CD4-positive, alpha-beta T cell treated with Interleukin-21 for 1 hour (primary cell): ENCODE data around the gene CD276.
"Not testable (repeated sequence)": the region's sequence is repeated elsewhere in the genome, so short reads cannot be mapped to it uniquely, and the experiment has no call there.

ENCODE experiments used
- DNase-seq: peaks from one replicate; pipeline ENCODE4 v3.0.0-alpha.2; 2020

The CD276 gene

DNA sequence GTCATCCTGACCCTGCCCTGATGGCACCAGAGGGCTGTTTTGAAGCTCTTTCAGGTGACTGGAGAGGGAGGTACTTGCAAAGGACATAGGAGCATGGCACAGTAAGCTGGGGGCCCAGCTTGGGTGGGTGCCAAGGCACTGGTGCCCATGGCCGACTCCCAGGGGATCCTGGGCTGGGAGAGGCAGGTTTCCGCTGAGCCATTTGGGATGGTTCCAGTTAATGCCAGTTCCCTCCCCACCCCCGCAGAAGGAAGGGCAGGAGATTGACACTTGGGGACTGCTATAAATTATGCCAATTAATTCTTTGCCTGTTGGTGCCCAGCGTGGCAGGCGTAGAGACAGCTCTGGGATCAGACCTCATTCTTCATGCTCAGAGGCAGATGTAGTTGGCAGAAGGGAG lies 26.1 kb downstream of the CD276 start:
- DNase-seq, result no peak

DNA sequence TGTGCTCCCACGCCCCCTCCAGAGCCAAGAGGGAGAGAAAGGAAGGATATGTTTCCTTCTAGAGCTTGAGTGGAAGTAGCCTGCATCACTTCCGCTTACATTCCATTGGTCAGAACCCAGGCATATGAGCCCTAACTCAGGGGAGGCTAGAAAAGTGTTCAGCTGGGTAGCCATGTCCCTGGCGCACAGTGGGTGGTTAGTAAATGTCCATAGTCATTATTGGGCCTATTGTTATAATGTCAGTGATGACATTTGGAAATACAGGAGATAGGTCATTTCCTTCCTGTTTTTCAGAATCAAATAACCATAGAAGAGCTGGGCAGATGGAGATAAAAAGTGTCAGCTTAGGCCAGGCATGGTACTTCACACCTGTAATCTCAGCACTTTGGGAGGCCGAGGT lies 27.3 kb downstream of the CD276 start:
- no peak for DNase-seq

DNA sequence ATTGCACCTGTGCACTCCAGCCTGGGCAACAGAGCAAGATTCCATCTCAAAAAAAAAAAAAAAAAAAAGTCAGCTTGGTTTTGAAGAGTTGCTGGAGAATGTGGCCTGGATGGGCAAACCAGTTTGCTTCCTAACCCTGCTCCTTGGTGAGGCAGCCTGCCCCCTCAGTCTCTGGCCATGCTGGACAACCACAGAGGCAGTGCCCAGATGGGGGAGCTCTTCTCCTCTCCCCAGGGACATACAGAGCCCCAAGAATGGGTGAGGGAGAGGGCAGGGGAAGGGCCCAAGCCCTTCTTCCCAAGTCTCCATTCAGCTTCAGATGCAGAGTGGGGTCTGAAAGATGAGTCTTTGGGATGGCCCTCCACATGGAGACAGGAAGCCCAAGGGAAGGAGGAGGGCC lies 27.9 kb downstream of the CD276 start:
- DNase-seq, result no peak

DNA sequence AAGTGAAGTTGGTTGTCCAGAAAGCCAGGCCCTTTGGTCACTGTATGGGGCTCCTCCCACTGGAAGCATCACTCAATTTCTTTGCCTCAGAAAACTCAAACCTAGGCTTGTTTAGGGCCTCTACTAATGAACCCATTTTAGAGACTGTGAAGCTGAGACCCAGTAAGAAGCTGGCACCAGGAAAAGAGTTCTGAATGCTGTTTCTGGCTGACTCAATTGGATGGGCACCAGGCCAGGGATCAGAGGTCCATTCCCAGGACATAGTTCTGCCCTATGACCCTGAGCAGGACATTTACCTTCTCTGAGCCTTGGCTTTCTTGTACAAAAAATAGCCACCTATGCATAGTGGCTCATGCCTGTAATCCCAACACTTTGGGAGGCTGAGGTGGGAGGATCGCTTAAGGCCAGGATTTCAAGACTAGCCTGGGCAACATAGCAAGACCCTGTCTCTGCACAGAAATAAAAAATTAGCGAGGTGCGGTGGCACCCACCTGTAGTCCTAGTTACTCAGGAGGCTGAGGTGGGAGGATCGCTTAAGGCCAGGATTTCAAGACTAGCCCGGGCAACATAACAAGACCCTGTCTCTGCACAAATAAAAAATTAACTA lies 30.6 kb downstream of the CD276 start:
- DNase-seq, result no peak

DNA sequence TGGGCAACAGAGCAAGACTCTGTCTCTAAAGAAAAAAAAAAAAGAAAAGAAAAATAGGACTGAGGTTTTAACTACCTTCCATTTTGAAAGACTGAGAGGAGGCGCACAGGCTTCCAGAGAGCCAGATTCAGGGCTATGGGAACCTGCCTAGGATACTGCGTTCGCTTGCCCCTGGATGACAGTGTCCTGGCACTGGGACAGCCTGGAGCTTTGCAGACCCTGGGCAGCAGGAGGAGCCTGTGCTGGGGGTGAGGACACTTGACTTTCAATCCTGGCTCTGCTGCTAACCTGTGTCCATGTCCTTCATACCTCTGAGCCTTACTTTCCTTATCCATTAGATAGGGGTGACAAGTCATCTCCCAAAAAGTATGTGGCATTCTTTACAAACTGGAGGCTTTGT lies 31.2 kb downstream of the CD276 start:
- DNase-seq, result no peak

DNA sequence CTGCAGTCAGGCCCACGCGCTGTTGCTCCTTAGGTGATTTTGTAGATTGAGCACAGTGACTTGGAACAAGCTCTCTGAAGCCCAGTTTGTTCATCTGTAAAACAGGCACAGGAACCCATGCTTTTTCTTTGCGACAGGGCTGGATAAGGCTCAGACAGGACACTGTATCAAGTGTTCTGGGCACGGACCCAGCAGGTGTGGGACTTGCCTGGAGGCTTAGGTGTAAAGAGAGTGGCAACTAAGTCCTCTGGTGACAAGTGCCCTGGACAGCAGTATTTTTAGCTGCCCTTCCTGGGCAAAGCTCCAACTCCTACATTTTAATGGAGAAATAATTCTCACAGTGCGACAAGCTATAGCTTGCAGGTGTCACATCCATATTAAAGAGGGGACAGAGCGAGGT lies 32.2 kb downstream of the CD276 start:
- DNase-seq, result no peak

DNA sequence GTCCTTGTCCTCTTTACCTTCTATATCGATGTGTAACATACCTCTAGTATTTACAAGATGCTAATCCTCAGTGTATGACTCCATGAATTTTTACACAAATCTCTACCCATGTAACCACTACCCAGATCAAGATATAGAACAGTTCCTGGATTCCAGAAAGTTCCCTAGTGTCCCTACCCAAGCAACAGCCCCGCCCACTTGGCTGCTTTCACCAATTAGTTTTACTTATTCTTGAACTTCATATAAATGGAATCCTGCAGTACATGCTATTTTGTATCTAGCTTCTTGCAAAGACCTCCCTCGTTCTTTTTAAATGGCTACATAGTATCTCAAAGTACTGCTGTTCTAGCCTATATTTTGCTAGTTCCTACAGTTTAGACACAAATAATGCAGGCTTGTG lies 33.0 kb downstream of the CD276 start:
- no peak for DNase-seq

DNA sequence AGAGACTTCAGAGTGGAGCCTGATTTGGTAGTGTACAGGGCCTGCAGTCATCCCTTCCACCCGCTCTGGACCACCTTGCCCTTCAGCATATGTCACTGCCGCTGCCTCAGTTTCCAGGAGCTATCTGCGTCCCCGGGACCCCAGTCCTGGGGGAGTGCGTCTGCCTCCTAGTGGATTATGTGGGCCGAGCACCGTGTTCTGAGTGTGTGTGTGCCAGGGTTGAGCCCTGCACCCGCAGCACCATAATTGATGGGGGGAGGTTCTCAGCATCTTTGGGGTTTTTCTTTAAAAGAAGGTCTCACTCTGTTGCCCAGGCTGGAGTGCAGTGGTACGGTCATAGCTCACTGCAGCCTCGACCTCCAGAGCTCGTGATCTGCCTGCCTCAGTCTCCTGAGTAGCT lies 33.6 kb downstream of the CD276 start:
- DNase-seq, result no peak

DNA sequence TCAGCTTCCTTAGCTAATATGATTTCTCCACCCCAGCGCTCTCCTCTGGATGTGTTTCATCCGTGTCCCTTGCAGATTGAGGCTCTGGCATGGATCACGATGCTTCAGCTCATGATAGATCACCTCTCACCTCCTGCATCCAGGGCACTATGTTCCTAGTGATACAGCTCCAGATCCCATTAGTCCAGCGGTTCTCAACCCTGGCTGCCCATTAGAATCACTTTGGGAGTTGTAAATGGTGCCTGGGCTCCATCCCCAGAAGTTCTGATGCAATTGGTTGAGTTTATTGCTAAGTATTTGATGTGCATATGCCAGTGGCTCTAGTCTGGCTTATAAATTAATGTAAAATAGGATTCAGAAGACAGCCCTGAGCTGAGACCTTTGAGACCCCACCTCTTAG lies 34.5 kb downstream of the CD276 start:
- no peak for DNase-seq

DNA sequence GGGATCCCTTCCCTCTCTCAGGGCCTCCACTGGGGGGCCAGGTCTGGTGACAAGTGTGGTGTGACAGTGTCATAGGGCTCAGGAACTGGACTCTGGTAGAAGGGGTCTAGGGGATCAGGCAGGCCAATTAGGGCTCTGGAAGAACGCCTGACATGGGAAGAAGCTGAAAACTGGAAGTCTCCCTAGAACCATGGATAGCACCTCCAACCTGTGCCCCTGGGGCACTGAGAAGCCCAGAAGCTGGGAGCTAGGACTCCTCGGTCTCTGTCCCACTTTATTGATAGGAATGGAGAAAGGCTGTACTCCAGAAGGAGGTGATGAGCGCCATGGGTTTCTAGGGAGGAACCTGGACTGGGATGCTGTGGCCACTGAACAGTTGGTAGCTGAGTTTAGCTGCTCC lies 38.2 kb downstream of the CD276 start:
- no peak for DNase-seq

DNA sequence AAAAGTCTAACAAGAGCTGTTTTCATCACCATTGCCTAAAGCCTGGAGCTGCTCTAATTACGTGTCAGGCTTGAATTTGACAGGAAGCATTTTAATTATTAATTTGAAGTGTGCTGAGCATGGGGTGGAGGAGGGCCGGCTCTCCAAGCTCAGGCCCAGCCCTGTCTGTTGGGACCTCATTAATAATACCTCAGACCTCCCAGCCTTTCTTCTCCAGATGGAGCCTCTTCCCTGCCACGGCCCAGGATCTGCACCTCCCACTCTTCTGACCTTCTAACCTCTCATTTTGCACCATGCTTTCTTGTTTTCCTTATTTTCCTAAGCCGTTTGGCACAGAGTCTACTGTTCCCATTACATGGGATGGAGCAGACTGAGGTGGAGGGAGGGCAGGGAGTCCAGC lies 39.0 kb downstream of the CD276 start:
- no peak for DNase-seq

DNA sequence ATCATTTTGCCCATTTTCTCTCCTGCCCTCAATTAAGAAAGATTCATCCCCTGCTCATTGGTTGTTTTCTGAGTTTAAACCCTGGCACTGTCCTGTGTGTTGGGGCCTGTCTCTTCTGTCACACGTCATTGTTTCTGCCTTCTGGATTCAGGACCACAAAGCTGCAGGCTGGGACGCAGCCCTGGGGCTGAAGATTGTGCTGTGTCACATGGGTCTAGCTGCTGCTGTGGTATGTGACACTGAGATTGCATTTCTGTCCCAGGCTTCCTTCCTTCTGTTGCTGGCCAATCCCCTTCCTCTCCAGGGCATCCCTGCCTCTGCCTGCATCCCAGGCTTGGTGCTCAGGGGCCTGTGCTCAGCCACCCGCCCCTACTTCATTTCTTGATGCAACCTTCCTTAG lies 40.0 kb downstream of the CD276 start:
- DNase-seq, result no peak

DNA sequence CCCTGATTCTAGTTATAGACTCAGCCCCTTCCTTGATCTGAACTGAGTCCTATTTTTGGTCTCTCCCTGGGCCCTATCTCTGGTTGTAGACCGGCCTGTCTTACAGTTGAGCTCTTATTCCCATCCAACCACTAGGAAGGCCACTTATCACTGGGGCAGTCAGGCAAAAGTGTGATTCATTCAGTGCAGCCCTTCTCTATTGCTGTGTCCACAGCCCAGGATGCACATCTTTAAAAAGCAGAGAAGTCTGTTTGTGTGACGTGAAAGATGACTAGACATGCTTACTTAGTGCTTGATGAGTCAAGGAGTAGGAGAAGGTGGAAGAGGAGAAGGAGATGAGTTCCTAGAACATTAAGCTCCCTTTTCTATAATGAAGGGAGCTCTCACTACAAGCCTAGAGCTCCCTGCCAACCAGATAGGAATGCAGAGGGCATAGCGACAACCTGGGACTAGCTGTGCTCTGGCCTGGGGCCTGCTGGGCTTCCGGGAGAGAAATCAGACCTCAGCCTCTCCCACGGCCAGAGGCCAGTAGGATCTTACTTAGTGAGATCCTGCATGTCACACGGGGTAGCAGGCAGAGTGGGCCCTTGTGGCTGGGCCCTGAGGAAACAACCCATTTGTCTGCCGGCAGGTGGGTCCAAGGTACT lies 43.3 kb downstream of the CD276 start:
- DNase-seq, result no peak

DNA sequence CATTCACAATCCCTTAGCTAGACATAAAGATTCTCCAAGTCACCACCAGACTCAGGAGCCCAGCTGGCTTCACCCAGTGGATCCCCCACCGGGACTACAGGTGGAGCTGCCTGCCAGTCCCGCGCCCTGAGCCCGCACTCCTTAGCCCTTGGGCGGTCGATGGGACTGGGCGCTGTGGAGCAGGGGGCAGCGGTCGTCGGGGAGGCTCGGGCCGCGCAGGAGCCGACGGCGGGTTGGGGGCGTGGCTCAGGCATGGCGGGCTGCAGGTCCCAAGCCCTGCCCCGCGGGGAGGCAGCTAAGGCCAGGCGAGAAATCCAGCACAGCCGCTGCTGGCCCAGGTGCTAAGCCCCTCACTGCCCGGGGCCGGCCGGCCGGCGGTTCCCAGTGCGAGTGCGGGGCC lies 47.9 kb downstream of the CD276 start:
- not testable (repeated sequence) for DNase-seq

DNA sequence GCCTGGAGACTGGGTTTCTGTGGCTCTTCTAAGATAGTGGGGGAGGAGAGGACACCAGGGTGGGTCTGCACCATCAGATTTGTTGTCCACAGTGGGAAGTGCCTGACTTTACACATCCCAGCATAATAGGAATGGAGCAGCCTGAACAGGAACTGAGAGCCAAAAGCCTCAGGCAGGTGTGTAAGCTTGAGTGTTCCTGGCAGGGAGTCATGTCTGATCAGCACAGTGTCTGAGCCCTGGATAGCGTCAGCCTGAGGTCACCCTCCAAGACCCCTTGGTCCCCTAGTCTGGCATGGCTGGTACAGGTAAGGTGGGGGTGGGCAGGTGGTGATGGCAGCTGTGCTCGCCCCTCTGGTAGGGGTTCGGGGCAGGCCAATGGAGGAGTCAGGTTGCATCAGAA lies 48.7 kb downstream of the CD276 start:
- no peak for DNase-seq

DNA sequence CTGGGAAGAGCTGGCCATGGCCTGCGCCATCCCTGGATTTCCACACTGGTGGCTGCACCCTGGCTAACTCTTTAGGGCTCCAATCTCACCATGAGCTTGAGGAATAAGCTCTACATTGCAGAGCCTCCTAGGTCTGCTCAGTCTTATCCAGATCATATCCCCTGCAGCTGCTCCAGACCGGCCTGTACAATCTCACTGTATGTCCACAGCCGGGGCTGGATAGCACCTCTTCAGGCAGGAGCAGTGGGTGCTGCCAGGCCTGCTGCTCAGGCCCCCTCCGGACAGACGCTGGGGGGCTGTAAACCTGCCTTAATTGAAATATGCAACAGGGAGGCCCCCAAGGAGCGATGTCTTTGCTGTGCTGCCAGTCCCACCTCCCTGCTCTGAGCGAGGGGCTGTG lies 53.4 kb downstream of the CD276 start:
- no peak for DNase-seq

DNA sequence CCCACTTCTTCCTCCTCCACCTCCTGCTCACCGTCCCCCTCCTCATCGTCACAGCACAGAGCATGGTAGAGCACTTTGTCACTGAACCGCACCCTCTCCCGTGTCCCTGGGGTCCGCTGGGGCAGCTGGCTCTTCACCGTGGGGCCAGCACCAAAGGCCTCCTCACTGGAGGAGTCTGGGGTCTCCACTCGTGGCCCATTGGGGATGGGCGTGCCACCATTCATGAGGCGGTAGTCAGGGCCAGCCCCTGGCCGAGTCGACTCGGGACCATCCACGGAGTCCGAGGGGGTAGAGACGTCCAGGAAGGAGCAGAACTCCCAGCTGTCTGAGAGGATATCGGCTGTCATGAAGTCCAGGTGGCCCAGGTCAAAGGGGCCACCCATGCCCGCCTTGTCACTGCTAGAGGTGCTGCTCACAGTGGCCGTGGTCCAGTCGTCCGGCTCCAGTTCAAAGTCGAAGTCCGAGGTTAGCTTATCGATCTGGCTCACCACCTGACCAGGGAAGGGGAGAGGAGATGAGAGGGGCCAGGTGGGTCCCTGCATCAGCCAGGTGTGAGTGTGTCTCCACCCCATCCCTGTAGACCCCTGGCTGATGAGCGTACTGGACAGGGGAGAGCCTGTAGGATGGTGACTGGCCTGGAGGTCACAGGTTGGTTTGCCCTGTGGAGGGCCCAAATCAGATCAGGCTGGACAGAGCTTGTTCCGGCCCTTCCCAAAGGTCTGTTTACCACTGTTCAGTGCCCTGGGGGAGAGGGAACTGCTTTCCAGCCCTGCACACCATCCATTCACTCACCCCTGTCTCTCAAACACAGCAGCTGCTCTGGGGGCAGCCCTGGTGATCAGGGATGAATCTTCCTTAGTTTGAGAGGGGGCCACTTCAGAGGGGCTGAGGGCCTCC lies 56.2 kb downstream of the CD276 start:
- DNase-seq, result no peak

DNA sequence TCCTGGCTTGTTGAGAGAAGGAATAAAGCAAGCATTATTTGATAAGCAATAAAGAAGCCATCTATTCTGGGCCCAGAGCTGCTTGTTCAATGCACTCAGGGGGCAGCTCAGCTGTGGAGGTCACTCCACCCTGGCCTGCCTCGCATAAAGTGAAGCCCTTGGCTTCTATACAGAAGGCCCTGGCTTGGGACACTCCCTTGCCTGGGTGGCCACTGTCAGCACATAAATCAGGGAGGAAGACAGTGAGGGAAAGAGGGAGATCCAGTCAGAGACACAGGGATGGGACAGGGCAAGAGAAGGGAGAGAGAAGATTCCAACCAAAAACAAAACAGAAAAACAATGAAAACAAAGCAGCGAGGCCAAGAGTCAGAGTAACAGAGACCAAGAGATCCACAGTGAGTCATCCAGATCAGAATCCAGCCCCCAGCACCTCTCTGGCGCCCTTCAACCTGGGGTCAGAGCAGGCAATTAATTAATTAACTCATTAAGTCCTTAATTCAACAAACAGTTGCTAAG lies 57.2 kb downstream of the CD276 start:
- no peak for DNase-seq

DNA sequence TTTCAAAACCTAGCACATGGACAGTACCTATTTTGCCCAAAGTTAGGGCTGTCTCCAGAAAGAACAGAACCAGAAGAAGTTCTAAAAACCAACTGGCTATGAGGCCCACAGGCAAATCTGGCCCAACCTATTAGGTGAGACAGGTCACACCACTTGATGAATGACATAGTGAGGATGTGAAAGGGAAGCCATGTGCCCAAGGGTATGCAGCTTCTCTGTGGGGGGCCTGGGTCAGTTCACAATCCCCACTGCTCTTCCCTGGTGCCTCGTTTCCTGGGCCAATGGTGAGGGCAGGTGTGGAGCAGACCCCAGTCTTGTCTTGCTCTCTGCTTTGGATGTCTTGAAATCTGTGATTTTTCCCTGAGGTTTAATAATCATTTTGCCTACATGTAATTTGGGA lies 60.1 kb downstream of the CD276 start:
- DNase-seq, result no peak

DNA sequence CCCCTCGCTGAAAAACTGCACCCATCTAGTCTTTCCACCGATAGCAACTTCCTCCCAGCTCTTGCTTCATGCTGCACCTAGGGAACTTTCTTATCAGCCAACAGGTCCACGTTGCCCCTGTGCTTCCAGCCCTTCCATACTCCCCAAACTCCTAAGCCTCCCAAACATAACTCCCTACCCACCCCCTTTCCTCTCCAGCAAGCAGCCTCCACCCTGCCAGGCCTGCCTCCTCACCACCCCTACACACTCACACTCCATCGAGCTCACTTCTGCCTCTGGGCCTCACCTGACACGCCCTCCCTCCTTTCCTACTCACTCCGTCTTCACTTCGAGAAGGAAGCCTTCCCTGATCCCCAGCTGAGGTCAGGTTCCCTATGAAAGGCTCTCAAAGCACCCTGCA lies 60.9 kb downstream of the CD276 start:
- no peak for DNase-seq

DNA sequence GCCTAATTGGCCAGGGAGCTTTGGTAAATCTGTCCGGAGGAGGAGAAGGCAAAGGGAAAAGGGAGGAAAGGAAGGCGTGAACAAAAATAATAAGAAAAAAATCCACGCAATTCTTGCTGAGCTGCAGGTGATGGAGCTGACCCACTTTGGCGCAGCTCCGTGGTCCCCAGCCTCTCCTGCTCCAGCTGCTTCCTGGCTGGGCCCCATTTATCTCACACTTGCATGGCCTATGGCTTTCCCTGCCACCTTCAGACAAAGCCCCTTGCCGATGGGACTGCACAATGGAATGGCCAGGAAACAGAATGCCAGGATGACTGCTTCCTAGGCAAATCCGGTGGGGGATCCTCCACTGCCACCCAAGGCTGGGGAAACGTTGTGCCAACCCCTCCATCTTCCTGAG lies 62.1 kb downstream of the CD276 start:
- DNase-seq, result no peak

DNA sequence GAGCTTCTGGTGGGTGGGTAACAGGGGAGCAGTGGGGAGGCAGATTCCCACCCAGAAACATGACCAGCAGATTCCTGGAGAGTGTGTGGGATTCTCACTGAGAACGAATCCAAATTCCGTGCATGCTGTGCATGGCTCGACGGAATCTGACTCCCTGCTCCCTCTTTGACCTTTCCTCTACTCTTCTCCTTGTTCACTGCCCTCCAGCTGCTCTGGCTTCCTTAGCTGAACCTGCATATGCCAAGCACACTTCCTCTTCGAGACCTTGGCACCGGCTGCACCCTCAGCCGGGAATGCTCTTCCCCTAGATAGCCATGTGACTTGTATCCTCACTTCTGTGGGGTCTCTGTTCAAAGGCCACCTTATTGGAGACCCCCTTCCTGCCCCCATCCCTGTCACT lies 62.7 kb downstream of the CD276 start:
- DNase-seq, result no peak

DNA sequence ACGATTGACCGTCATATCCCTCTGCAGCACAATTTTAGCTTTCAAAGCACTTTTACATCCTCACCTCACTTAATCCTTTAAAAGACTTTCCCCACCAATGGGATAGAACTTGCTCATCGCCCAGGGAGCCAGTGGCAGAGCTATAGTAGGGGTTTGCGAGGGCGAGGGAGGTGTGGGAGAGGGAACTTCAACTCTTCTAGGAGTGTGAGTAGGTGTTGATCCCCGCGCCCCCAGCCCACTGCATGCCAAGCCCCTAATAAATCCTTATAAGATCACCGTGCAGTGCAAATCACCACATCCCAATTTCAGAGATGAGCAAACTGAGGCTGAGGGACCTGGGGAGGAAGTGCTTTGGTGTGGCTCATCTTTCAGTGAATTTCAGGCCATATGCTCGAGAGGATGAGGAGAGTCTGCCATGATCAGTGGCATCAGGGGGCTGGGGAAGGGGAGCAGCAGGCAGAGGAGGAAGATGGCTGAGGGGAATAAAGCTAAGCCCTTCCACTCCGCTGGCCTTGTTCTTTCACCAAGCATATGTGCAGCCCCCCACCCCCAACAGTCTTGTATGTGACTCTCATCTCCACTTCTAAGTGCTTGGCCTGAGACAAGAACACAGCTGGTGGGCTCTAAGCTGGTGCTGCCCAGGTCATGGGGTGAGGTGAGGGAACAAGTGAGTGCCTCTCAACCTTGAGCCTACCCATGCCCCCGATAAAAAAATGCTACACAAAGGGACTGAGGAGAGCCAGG lies 63.8 kb downstream of the CD276 start:
- no peak for DNase-seq
